Activated T-cell treated with anti-CD3 and anti-CD28 coated beads for 24 hours (primary cell): ENCODE results near the gene EGR1.
"Not testable (repeated sequence)": the region's sequence is repeated elsewhere in the genome, so short reads cannot be mapped to it uniquely, and the experiment has no call there.

Source experiments
- DNase-seq: peaks from one replicate; pipeline ENCODE4 v3.0.0-alpha.2; 2020; ENCODE audit warnings: low read depth

Gene EGR1

GRCh38 chr5:138469540-138470321 is 4.5 kb downstream of the EGR1 start:
- no peak for DNase-seq

- DNase-seq = no peak
Observed at GRCh38 chr5:138470322-138471051, 5.2 kb downstream of the EGR1 start.

GRCh38 chr5:138471052-138471361 is 5.7 kb downstream of the EGR1 start:
- DNase-seq = no peak

GRCh38 chr5:138472353-138472752 is 7.1 kb downstream of the EGR1 start:
- DNase-seq = no peak

- DNase-seq = not testable (repeated sequence)
Observed at GRCh38 chr5:138473151-138473550, 7.9 kb downstream of the EGR1 start.

GRCh38 chr5:138476918-138477317 is 11.6 kb downstream of the EGR1 start:
- DNase-seq = no peak

GRCh38 chr5:138482638-138483037 is 17.4 kb downstream of the EGR1 start:
- no peak for DNase-seq

GRCh38 chr5:138488481-138488945 is 23.2 kb downstream of the EGR1 start:
- no peak for DNase-seq

GRCh38 chr5:138489683-138490061 is 24.4 kb downstream of the EGR1 start:
- no peak for DNase-seq

- no peak for DNase-seq
Observed at GRCh38 chr5:138490648-138491283, 25.5 kb downstream of the EGR1 start.

- DNase-seq = no peak
Observed at GRCh38 chr5:138491284-138491648, 26.0 kb downstream of the EGR1 start.

GRCh38 chr5:138491669-138492559 is 26.6 kb downstream of the EGR1 start:
- DNase-seq = peak; percentile 78

GRCh38 chr5:138492560-138493045 is 27.3 kb downstream of the EGR1 start:
- no peak for DNase-seq

- no peak for DNase-seq
Observed at GRCh38 chr5:138495351-138495750, 30.1 kb downstream of the EGR1 start.

- no peak for DNase-seq
Observed at GRCh38 chr5:138498376-138498775, 33.1 kb downstream of the EGR1 start.

GRCh38 chr5:138502121-138502520 is 36.8 kb downstream of the EGR1 start:
- no peak for DNase-seq

- no peak for DNase-seq
Observed at GRCh38 chr5:138502521-138502920, 37.2 kb downstream of the EGR1 start.

- no peak for DNase-seq
Observed at GRCh38 chr5:138503487-138504270, 38.4 kb downstream of the EGR1 start.

- no peak for DNase-seq
Observed at GRCh38 chr5:138504799-138505198, 39.5 kb downstream of the EGR1 start.

- no peak for DNase-seq
Observed at GRCh38 chr5:138506370-138507306, 41.4 kb downstream of the EGR1 start.
